ENCODE measurements around the gene SZT2.

DNA sequence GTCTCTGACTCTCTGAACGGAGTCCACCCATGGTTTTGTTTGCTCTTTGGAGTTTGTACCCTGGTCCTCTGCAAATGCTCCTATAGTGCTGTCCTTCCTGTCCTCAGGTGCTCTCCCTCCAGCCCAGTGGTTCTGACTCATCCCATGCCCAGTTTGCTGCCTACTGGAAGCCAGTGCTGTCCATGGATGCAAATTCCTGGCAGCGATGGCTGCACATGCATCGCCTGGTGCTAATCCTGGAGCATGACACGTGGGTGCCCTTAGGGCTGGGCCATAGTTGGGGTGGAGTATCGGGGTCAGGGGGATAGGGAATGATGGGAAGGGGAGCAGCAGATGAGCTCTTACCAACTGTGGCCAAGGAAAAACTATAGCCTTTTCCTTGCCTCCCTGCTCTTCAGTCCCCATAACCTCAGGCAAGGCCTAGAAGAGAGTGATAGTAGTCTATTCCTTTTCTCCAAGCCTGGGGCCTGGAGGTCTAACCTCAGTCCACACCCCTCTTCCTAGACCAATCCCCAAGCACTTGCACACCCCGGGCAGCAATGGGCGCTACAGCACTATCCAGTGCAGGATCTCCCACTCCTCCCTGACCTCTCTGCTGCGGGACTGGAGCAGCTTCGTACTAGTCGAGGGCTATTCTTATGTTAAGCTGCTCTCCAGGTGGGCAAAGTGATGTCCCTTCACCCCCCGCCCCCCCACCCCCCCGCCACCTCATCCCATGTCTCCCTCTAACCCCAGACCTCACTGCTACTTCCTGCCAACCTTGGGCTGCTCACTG is 32.5 kb downstream of the SZT2 start:
- TF ChIP-seq POLR2A (IDR thresholded peaks at IDR 0.05): no peak
- TF ChIP-seq, protein P1, sequence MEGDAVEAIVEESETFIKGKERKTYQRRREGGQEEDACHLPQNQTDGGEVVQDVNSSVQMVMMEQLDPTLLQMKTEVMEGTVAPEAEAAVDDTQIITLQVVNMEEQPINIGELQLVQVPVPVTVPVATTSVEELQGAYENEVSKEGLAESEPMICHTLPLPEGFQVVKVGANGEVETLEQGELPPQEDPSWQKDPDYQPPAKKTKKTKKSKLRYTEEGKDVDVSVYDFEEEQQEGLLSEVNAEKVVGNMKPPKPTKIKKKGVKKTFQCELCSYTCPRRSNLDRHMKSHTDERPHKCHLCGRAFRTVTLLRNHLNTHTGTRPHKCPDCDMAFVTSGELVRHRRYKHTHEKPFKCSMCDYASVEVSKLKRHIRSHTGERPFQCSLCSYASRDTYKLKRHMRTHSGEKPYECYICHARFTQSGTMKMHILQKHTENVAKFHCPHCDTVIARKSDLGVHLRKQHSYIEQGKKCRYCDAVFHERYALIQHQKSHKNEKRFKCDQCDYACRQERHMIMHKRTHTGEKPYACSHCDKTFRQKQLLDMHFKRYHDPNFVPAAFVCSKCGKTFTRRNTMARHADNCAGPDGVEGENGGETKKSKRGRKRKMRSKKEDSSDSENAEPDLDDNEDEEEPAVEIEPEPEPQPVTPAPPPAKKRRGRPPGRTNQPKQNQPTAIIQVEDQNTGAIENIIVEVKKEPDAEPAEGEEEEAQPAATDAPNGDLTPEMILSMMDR (IDR thresholded peaks at IDR 0.05): no peak

All from right lobe of liver (tissue), 4 donors.